HFFc6 (cell line): ENCODE measurements around the gene PRDX4. TPM values are rescaled to one million over a fixed set of nuclear protein-coding genes. Genes with fewer than 3 reads are reported as not detected.

ENCODE experiments used
- DNase-seq: peaks from one replicate; pipeline ENCODE4 v3.0.0-alpha.2; 2018
- H3K27ac Mint-ChIP-seq: 2 replicates; pipeline ENCODE4 v1.8.0; 2020; ENCODE audit warnings: mild to moderate bottlenecking, mixed read lengths
- H3K27me3 Mint-ChIP-seq: 2 replicates; pipeline ENCODE4 v1.8.0; 2021; ENCODE audit warnings: mild to moderate bottlenecking, moderate library complexity, mixed read lengths; ENCODE audit not compliant: insufficient read depth
- H3K36me3 Mint-ChIP-seq: 2 replicates; pipeline ENCODE4 v1.8.0; 2021; ENCODE audit warnings: low read depth, mixed read lengths
- H3K4me1 Mint-ChIP-seq: 2 replicates; pipeline ENCODE4 v1.8.0; 2020; ENCODE audit warnings: low read depth, mixed read lengths
- H3K4me3 Mint-ChIP-seq: 2 replicates; pipeline ENCODE4 v1.8.0; 2020; ENCODE audit warnings: mild to moderate bottlenecking, moderate library complexity, mixed read lengths
- H3K9me3 Mint-ChIP-seq: 2 replicates; pipeline ENCODE4 v1.8.0; 2020; ENCODE audit warnings: mild to moderate bottlenecking, mixed read lengths
- CTCF ChIP-seq: fragments of 200-600 bp; sonication (generic); IDR thresholded peaks from 2 replicates; pipeline ENCODE4 v1.5.0; 2021; ENCODE audit warnings: antibody characterized with exemption, mild to moderate bottlenecking
- total RNA-seq, 6 experiments: library from RNA; stranded (reverse); fragmentation: NEBNext Ultra II Directional; extraction: Animal tissue kit (Norgen Biotek cat#: 25700); gene quantifications; 2 replicates in 1 of 6; 3 replicates in 5 of 6; pipeline ENCODE4 v1.2.3, GENCODE V29; 2021

PRDX4 gene
- total RNA-seq, 6 experiments from 2014 or later = 125 to 149 (median 136) TPM

- Mint-ChIP-seq H3K9me3 (no peaks in the 10 kb centered on the region), H3K27ac (0 out of 2 replicates have a peak overlapping the region, but pooled peaks have one; percentile 31), H3K4me3 (no peak overlapping the region), H3K27me3 (peaks cover 1% of the 10 kb centered on the region), H3K4me1 (peaks cover 11% of the 10 kb centered on the region), H3K36me3 (peaks cover 12% of the 10 kb centered on the region)
- no peak for DNase-seq
- no peak for TF ChIP-seq CTCF
Measured at GRCh38 chrX:23731951-23732350, 64.7 kb downstream of the PRDX4 start.

- H3K27ac Mint-ChIP-seq = no peak overlapping the region
- peaks cover 12% of the 10 kb centered on the region for H3K36me3 Mint-ChIP-seq
- no peaks in the 10 kb centered on the region for H3K9me3 Mint-ChIP-seq
Measured at GRCh38 chrX:23732704-23733103, 65.4 kb downstream of the PRDX4 start.

More at GRCh38 chrX:23732704-23733103, 65.4 kb downstream of the PRDX4 start:
- Mint-ChIP-seq H3K27me3 (peaks cover 1% of the 10 kb centered on the region), H3K4me3 (no peak overlapping the region), H3K4me1 (peaks cover 11% of the 10 kb centered on the region)
- no peak for TF ChIP-seq CTCF
- no peak for DNase-seq

Other genes with a start within 250 kb of the PRDX4 start
- 10 to 100 TPM; 49.1 to 52.8 (median 50.3) TPM for gene ACOT9, start 75.8 kb downstream of the PRDX4 start, total RNA-seq
- 10 to 100 TPM; 65.4 to 79.0 (median 75.3) TPM for gene SAT1, start 115.7 kb downstream of the PRDX4 start, total RNA-seq
- gene APOO, start 240.4 kb downstream of the PRDX4 start, total RNA-seq = 10 to 100 TPM; 20.8 to 28.1 (median 23.3) TPM
- gene CXorf58, start 240.5 kb downstream of the PRDX4 start, total RNA-seq = not detected